ENCODE data around the gene ZNF613. TPM values are rescaled to one million over a fixed set of nuclear protein-coding genes. Genes with fewer than 3 reads are reported as not detected.

ZNF613 gene
- total and polyA plus RNA-seq, 2 donors from 2014 or later: 5.8 to 6.9 TPM

GRCh38 chr19:51901860-51902259, 25.4 kb upstream of the ZNF613 start:
- H3K27me3 ChIP-seq (ENCODE audit: control insufficient read depth, insufficient read depth, low read length): no peaks in the 10 kb centered on the region
- H3K36me3 ChIP-seq (ENCODE audit: control insufficient read depth in 2 of 3, insufficient read depth in 3 of 3, low read length in 3 of 3): peaks cover 17 to 29% (median 20%) of the 10 kb centered on the region in 3 donors
- peaks cover 3 to 13% (median 4%) of the 10 kb centered on the region in 3 donors for H3K9me3 ChIP-seq (ENCODE audit: control insufficient read depth in 2 of 3, insufficient read depth in 1 of 3, low read length in 3 of 3)
- FAIRE-seq (no peak), DNase-seq (no peak)
- H3K4me1 ChIP-seq (ENCODE audit: control insufficient read depth in 2 of 3, insufficient read depth in 2 of 3, low read depth in 1 of 3, low read length in 3 of 3): peaks cover 0 to 2% (median 0%) of the 10 kb centered on the region in 3 donors
- TF ChIP-seq CTCF (IDR thresholded peaks at IDR 0.05; ENCODE audit: borderline replicate concordance, extremely low read depth, insufficient read depth): no peak
- H3K4me3 ChIP-seq (ENCODE audit: low read length in 3 of 3): no peak overlapping the region
- no peak overlapping the region for H3K9ac ChIP-seq (ENCODE audit: low read length in 3 of 3)
- no peak overlapping the region for H3K27ac ChIP-seq (ENCODE audit: low read depth in 2 of 2, low read length in 2 of 2)
- intact Hi-C loops (cut with DNase I): no loop called here

- Histone ChIP-seq H3K9ac (ENCODE audit: low read length in 3 of 3) (no peak overlapping the region), H3K4me3 (ENCODE audit: low read length in 3 of 3) (peak overlapping the region in 1 of 3 donors; percentile 99), H3K27ac (ENCODE audit: low read depth in 2 of 2, low read length in 2 of 2) (no peak overlapping the region), H3K4me1 (ENCODE audit: control insufficient read depth in 2 of 3, insufficient read depth in 2 of 3, low read depth in 1 of 3, low read length in 3 of 3) (peaks cover 0 to 2% (median 0%) of the 10 kb centered on the region in 3 donors), H3K36me3 (ENCODE audit: control insufficient read depth in 2 of 3, insufficient read depth in 3 of 3, low read length in 3 of 3) (peaks cover 12 to 19% (median 12%) of the 10 kb centered on the region in 3 donors), H3K9me3 (ENCODE audit: control insufficient read depth in 2 of 3, insufficient read depth in 1 of 3, low read length in 3 of 3) (peaks cover 0 to 13% (median 0%) of the 10 kb centered on the region in 3 donors), H3K27me3 (ENCODE audit: control insufficient read depth, insufficient read depth, low read length) (no peaks in the 10 kb centered on the region)
- DNase-seq (no peak), FAIRE-seq (no peak)
- intact Hi-C loops (cut with DNase I): no loop called here
- no peak for TF ChIP-seq CTCF (IDR thresholded peaks at IDR 0.05; ENCODE audit: borderline replicate concordance, extremely low read depth, insufficient read depth)
These were observed 24.1 kb upstream of the ZNF613 start for GRCh38 chr19:51903192-51903591.

GRCh38 chr19:51904331-51905165, 22.7 kb upstream of the ZNF613 start, which contains the start of gene ZNF649:
TSS of gene ZNF649 (minus strand) at chr19:51905017. CDS start at chr19:51900107, 4,910 bp downstream.
- DNase-seq (peak; percentile 87 to 96 (median 92)), FAIRE-seq (no peak)
- Histone ChIP-seq H3K9me3 (ENCODE audit: control insufficient read depth in 2 of 3, insufficient read depth in 1 of 3, low read length in 3 of 3) (peaks cover 0 to 9% (median 0%) of the 10 kb centered on the region in 3 donors), H3K27ac (ENCODE audit: low read depth in 2 of 2, low read length in 2 of 2) (peak within 1 kb of the TSS; percentile 84 to 86), H3K27me3 (ENCODE audit: control insufficient read depth, insufficient read depth, low read length) (no peaks in the 10 kb centered on the region), H3K9ac (ENCODE audit: low read length in 3 of 3) (peak within 1 kb of the TSS; percentile 85 to 97 (median 85)), H3K36me3 (ENCODE audit: control insufficient read depth in 2 of 3, insufficient read depth in 3 of 3, low read length in 3 of 3) (peaks cover 4 to 8% (median 6%) of the 10 kb centered on the region in 3 donors), H3K4me3 (ENCODE audit: low read length in 3 of 3) (peak within 1 kb of the TSS; percentile 93 to 99 (median 94)), H3K4me1 (ENCODE audit: control insufficient read depth in 2 of 3, insufficient read depth in 2 of 3, low read depth in 1 of 3, low read length in 3 of 3) (peaks cover 0 to 2% (median 0%) of the 10 kb centered on the region in 3 donors)
- TF ChIP-seq CTCF (IDR thresholded peaks at IDR 0.05; ENCODE audit: borderline replicate concordance, extremely low read depth, insufficient read depth): no peak
- intact Hi-C loops (cut with DNase I): no loop called here

Measured in kidney (tissue), 14 donors.